GM10266 (cell line): Measurements from ENCODE around the gene DNPEP.
"Not testable (repeated sequence)": the region's sequence is repeated elsewhere in the genome, so short reads cannot be mapped to it uniquely, and the experiment has no call there.

Experiments used
- DNase-seq: peaks from one replicate; pipeline ENCODE4 v3.0.0; 2012; ENCODE audit errors: extremely low spot score
- TF ChIP-seq, protein P1 (sequence below): IDR thresholded peaks from 2 replicates; pipeline ENCODE4 v1.5.1; 2012; ENCODE audit warnings: mild to moderate bottlenecking, low read depth; ENCODE audit not compliant: control insufficient read depth, insufficient read depth; ENCODE audit errors: missing control alignments

Gene DNPEP

DNA sequence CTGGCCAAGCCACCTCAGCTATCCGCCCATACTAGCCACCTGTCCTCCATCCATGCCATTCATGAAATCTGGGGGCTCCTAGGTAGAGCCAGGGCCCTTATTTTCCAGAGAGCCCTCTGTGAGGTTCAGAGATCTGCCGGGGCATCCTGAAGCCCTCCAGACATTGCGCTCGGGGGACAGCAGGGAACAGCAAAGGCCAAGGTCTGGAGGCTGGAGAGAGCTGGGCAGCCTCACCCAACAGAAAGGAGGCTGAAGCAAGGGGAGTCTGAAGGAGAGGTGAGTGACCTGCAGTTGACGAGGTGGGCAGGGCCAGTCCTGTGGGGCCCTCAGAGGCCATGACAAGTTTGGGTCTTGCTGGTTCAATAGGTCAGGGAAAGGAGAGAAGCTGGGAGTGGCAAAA, 21.9 kb upstream of the DNPEP start:
- TF ChIP-seq, protein P1, sequence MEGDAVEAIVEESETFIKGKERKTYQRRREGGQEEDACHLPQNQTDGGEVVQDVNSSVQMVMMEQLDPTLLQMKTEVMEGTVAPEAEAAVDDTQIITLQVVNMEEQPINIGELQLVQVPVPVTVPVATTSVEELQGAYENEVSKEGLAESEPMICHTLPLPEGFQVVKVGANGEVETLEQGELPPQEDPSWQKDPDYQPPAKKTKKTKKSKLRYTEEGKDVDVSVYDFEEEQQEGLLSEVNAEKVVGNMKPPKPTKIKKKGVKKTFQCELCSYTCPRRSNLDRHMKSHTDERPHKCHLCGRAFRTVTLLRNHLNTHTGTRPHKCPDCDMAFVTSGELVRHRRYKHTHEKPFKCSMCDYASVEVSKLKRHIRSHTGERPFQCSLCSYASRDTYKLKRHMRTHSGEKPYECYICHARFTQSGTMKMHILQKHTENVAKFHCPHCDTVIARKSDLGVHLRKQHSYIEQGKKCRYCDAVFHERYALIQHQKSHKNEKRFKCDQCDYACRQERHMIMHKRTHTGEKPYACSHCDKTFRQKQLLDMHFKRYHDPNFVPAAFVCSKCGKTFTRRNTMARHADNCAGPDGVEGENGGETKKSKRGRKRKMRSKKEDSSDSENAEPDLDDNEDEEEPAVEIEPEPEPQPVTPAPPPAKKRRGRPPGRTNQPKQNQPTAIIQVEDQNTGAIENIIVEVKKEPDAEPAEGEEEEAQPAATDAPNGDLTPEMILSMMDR: no peak
- no peak for DNase-seq

DNA sequence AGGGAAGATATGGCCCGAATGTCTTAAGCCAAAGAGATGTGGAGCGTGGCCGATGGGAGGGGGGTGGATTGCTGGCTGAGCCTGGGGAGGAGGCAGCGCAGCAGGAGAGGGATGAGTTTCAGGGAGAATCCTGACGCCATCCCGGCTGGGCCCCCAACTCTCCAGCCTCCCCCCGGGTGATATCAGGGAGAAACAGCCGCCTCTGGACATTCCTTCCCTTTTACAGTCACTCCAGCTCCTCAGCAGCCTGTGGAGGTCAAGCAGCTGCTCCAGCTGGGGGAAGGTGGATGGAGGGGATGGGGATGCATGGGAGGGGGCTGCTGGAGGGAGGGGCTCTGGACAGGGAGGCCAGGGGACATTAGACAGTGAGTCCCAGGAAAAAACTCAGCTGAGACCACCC, 20.9 kb upstream of the DNPEP start:
- TF ChIP-seq, protein P1: no peak

DNA sequence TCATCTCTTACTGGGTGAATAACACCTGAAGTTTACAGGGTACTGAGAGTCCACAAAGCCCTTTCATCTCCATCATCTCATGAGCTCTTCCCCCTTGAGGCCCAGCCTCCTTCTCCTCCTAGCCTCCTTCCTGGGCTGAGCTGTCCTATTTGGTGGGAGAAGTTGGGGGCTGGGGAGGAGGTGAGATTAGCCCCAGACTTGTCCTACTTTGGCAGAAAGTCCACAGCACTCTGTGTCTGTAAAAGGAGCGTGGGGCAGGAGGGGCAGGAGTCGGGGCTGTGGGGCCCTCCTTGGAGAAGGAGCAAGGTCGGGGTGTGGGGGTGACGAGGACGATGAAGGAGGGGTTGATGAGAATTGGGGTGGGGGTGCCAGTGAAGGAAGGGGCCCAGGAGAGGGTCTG, 20.5 kb upstream of the DNPEP start:
- no peak for DNase-seq
- TF ChIP-seq, protein P1: no peak

More for the DNA sequence above, 20.9 kb upstream of the DNPEP start:
- no peak for DNase-seq

DNA sequence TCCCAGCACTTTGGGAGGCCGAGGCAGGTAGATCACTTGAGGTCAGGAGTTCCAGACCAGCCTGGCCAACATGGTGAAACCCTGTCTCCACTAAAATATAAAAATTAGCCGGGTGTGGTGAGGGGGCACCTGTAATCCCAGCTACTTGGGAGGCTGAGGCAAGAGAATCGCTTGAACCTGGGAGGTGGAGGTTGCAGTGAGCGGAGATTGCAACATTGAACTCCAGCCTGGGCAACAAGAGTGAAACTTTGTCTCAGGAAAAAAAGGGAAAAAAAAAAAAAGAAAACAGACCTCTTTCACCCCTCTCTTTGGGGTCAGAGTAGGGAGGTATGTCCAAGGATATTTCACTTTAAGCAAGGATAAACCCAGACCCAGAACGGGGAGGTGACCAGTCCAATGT, 19.6 kb upstream of the DNPEP start:
- not testable (repeated sequence) for DNase-seq

- TF ChIP-seq, protein P1: no peak
- no peak for DNase-seq
Measured at GRCh38 chr2:219406861-219407230, 19.1 kb upstream of the DNPEP start.

- DNase-seq: no peak
- TF ChIP-seq, protein P1: no peak
Measured at GRCh38 chr2:219405958-219406860, 18.5 kb upstream of the DNPEP start.

DNA sequence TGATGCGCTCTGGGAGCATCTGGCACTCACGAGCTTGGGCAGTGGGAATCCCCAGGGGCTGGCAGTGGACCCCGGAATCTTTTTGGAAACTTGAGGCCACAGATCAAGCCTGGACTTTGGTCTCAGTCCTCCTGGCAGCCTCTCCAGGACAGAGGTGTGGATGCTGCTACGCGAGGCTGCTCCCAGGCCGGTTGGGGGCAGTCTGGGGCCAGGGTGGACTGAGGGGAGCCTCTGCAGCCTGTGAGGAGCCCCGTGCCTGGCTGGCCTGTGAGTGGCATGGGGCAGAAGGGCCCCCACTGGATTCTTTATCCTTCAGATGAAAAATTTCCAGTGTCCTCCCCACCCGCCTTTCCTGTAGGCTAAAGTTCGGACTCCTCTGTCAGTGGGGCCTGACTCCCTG, 17.7 kb upstream of the DNPEP start:
- TF ChIP-seq, protein P1: no peak
- DNase-seq: no peak
